ENCODE data around the gene CD151. TPM values are rescaled to one million over a fixed set of nuclear protein-coding genes. Genes with fewer than 3 reads are reported as not detected.

The CD151 gene
- polyA plus RNA-seq (434 to 997 TPM (median 500 TPM) in 3 replicates), polyA minus RNA-seq (548 to 874 TPM (median 870 TPM) in 3 replicates)
- polyA plus RNA-seq (2011; ENCODE audit: low read depth): 184 TPM
- 356 and 591 TPM in 2 replicates for polyA plus RNA-seq (2011; cell fraction: cytosol; rRNA removed)
- polyA plus RNA-seq (2011; cell fraction: nucleus; rRNA removed): 672 and 821 TPM in 2 replicates
- polyA plus RNA-seq (2012; ENCODE audit: low replicate concordance): 312 and 611 TPM in 2 replicates
- 641 TPM for polyA minus RNA-seq (2011; cell fraction: cytosol; rRNA and poly(A)+ RNA removed)
- polyA minus RNA-seq (2011; cell fraction: nucleus; rRNA and poly(A)+ RNA removed): 486 and 491 TPM in 2 replicates

DNA sequence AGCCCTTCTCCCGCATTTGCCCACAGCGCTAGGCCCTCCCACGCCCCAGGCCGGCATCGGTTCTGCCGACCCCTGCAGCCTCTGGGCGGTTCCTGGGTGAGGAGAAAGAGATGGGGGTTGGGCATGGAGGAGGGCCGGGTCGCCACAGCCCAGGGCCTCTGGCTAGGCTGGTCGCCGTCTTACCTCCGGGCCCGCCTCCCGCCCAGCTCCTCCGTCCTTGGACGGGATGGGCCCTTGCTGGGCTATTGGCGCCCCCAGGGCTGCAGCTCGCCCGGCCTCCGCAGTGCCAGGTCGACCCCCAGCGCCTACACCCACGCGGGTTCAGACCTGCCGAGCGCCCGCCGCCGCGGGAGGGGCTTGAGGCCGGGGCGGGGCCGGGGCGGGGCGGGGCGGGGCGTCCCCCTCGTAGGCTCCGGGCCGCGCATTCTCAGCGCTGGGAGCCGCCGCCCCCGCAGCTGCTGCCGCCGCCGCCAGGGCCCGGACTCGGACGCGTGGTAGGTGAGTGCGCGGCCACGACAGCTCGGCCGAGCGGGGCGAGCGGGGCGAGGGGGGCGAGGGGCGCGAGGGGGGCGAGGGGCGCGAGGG lies at the start of gene CD151:
CD151 (plus strand) TSS at position 424 of the 585 bp plus-strand sequence. CDS start 3,118 bp downstream, outside the sequence.
- no peak for TF ChIP-seq EZH2 (IDR thresholded peaks at IDR 0.05; ENCODE audit: low read length)
- TF ChIP-seq CTCF (optimal IDR thresholded peaks at IDR 0.05 in 1 of 3, IDR thresholded peaks at IDR 0.05 in 1 of 3, conservative IDR thresholded peaks at IDR 0.05 in 1 of 3; ENCODE audit: extremely low read depth in 1 of 3, insufficient read depth in 2 of 3, low read length in 3 of 3): no peak
- H3K27me3 ChIP-seq (ENCODE audit: control insufficient read depth, extremely low read depth, insufficient read depth, low read length): peaks cover 35% of the 10 kb centered on the region
- peak within 1 kb of the TSS; percentile 37 for H2AFZ ChIP-seq (ENCODE audit: control insufficient read depth, low read length)
- peak within 1 kb of the TSS; percentile 98 for H3K4me2 ChIP-seq (ENCODE audit: control insufficient read depth, extremely low read depth, insufficient read depth, low read depth, low read length)
- H3K9me1 ChIP-seq (ENCODE audit: control insufficient read depth, extremely low read depth, insufficient read depth, low read length): no peaks in the 10 kb centered on the region
- peak within 1 kb of the TSS; percentile 78 to 86 (median 84) for H3K4me3 ChIP-seq (ENCODE audit: control insufficient read depth in 2 of 3, extremely low read depth in 1 of 3, insufficient read depth in 2 of 3, low read depth in 1 of 3, low read length in 3 of 3)
- dilution Hi-C loops (cut with MboI; ENCODE audit: extremely low pct_ligation_motif_present, low sequenced_read_pairs): no loop called here
- no peaks in the 10 kb centered on the region for H3K9me3 ChIP-seq (ENCODE audit: control insufficient read depth, low read depth, low read length)
- H3K27ac ChIP-seq (ENCODE audit: control insufficient read depth, insufficient read depth, low read length): peak within 1 kb of the TSS; percentile 94
- H3K36me3 ChIP-seq (ENCODE audit: control insufficient read depth in 2 of 2, extremely low read depth in 1 of 2, insufficient read depth in 2 of 2, low read length in 2 of 2): peaks cover 5 to 12% of the 10 kb centered on the region in 2 experiments
- DNase-seq (ENCODE audit: low read depth, low spot score) (no peak), FAIRE-seq (no peak)
- H3K79me2 ChIP-seq (ENCODE audit: control insufficient read depth, insufficient read depth, low read length): peaks cover 36% of the 10 kb centered on the region
- H4K20me1 ChIP-seq (ENCODE audit: control insufficient read depth, extremely low read depth, insufficient read depth, low read length): peaks cover 2% of the 10 kb centered on the region
- peak within 1 kb of the TSS; percentile 95 for H3K9ac ChIP-seq (ENCODE audit: control insufficient read depth, extremely low read depth, insufficient read depth, low read length)
- peaks cover 44% of the 10 kb centered on the region for H3K4me1 ChIP-seq (ENCODE audit: control insufficient read depth, extremely low read depth, insufficient read depth, low read length)

- peak; percentile 56 for DNase-seq (ENCODE audit: low read depth, low spot score)
- dilution Hi-C loops (cut with MboI; ENCODE audit: extremely low pct_ligation_motif_present, low sequenced_read_pairs): no loop called here
- Histone ChIP-seq H3K27me3 (ENCODE audit: control insufficient read depth, extremely low read depth, insufficient read depth, low read length) (peaks cover under 1% of the 10 kb centered on the region), H3K9me3 (ENCODE audit: control insufficient read depth, low read depth, low read length) (no peaks in the 10 kb centered on the region), H3K27ac (ENCODE audit: control insufficient read depth, insufficient read depth, low read length) (no peak overlapping the region), H3K9me1 (ENCODE audit: control insufficient read depth, extremely low read depth, insufficient read depth, low read length) (no peaks in the 10 kb centered on the region), H2AFZ (ENCODE audit: control insufficient read depth, low read length) (no peak overlapping the region), H4K20me1 (ENCODE audit: control insufficient read depth, extremely low read depth, insufficient read depth, low read length) (no peaks in the 10 kb centered on the region), H3K9ac (ENCODE audit: control insufficient read depth, extremely low read depth, insufficient read depth, low read length) (no peak overlapping the region), H3K79me2 (ENCODE audit: control insufficient read depth, insufficient read depth, low read length) (peaks cover 10% of the 10 kb centered on the region), H3K4me2 (ENCODE audit: control insufficient read depth, extremely low read depth, insufficient read depth, low read depth, low read length) (peak overlapping the region; percentile 56), H3K4me3 (ENCODE audit: control insufficient read depth in 2 of 3, extremely low read depth in 1 of 3, insufficient read depth in 2 of 3, low read depth in 1 of 3, low read length in 3 of 3) (no peak overlapping the region), H3K36me3 (ENCODE audit: control insufficient read depth in 2 of 2, extremely low read depth in 1 of 2, insufficient read depth in 2 of 2, low read length in 2 of 2) (peaks cover 0 to 7% of the 10 kb centered on the region in 2 experiments), H3K4me1 (ENCODE audit: control insufficient read depth, extremely low read depth, insufficient read depth, low read length) (peaks cover 12% of the 10 kb centered on the region)
- FAIRE-seq: peak; percentile 90
- TF ChIP-seq EZH2 (IDR thresholded peaks at IDR 0.05; ENCODE audit: low read length) (no peak), CTCF (optimal IDR thresholded peaks at IDR 0.05 in 1 of 3, IDR thresholded peaks at IDR 0.05 in 1 of 3, conservative IDR thresholded peaks at IDR 0.05 in 1 of 3; ENCODE audit: extremely low read depth in 1 of 3, insufficient read depth in 2 of 3, low read length in 3 of 3) (peak; percentile 94 to 97 (median 96))
Observed at GRCh38 chr11:783581-784015, 49.2 kb upstream of the CD151 start.
